Measurements from ENCODE around the gene SLC25A21.

- TF ChIP-seq CTCF (IDR thresholded peaks at IDR 0.05) (no peak), POLR2AphosphoS5 (IDR thresholded peaks at IDR 0.05) (no peak)
These were observed 192.5 kb downstream of the SLC25A21 start for GRCh38 chr14:36979863-36980262.

Data from stomach (tissue), 4 donors.